ENCODE measurements around the gene SSH2. TPM values are rescaled to one million over a fixed set of nuclear protein-coding genes. Genes with fewer than 3 reads are reported as not detected.
"Not testable (repeated sequence)": the region's sequence is repeated elsewhere in the genome, so short reads cannot be mapped to it uniquely, and the experiment has no call there.

Gene SSH2
- 10 to 100 TPM in 2 of 3 donors, 1 to 10 TPM in 1; 7.8 to 16.1 (median 15.1) TPM for polyA plus RNA-seq

GRCh38 chr17:29929533-29930408 is at the start of gene SSH2:
Gene SSH2, minus strand, starts transcription at chr17:29930228. Its CDS starts 228 bp downstream, at chr17:29930000.
- 0 to 1% (median 1%) methylated on average over 43 to 70 of the region's 71 CpGs for WGBS, 3 donors
- H3K27ac ChIP-seq (ENCODE audit: low read depth, low read length): no peak within 1 kb of the TSS

- 59 to 77% (median 67%) methylated on average over 1 of the region's 1 CpG for WGBS, 3 donors
- H3K27ac ChIP-seq (ENCODE audit: low read depth, low read length): no peak overlapping the region
These were observed 47.8 kb upstream of the SSH2 start for GRCh38 chr17:29977836-29978235.

GRCh38 chr17:29973005-29973404 is 43.0 kb upstream of the SSH2 start:
- WGBS, 3 donors: 92 to 98% (median 93%) methylated on average over 3 of the region's 3 CpGs
- no peak overlapping the region for H3K27ac ChIP-seq (ENCODE audit: low read depth, low read length)

GRCh38 chr17:29972277-29972676 is 42.2 kb upstream of the SSH2 start:
- H3K27ac ChIP-seq (ENCODE audit: low read depth, low read length): no peak overlapping the region
- WGBS, 3 donors: 96 to 98% (median 96%) methylated on average over 18 of the region's 18 CpGs

- whole genome bisulfite sequencing, 3 donors: 80 to 85% (median 83%) methylated on average over 5 of the region's 5 CpGs
These were observed 38.2 kb upstream of the SSH2 start for GRCh38 chr17:29968271-29968670.

GRCh38 chr17:29962656-29963055 is 32.6 kb upstream of the SSH2 start:
- H3K27ac ChIP-seq (ENCODE audit: low read depth, low read length): no peak overlapping the region
- 94 to 97% (median 95%) methylated on average over 2 of the region's 2 CpGs for WGBS, 3 donors

More at GRCh38 chr17:29968271-29968670, 38.2 kb upstream of the SSH2 start:
- no peak overlapping the region for H3K27ac ChIP-seq (ENCODE audit: low read depth, low read length)

- 77 to 84% (median 81%) methylated on average over 4 of the region's 4 CpGs for WGBS, 3 donors
These were observed 29.8 kb upstream of the SSH2 start for GRCh38 chr17:29959658-29960337.

GRCh38 chr17:29958947-29959657 is 29.1 kb upstream of the SSH2 start:
- 67 to 88% (median 84%) methylated on average over 4 of the region's 4 CpGs for WGBS, 3 donors

More at GRCh38 chr17:29959658-29960337, 29.8 kb upstream of the SSH2 start:
- no peak overlapping the region for H3K27ac ChIP-seq (ENCODE audit: low read depth, low read length)

GRCh38 chr17:29957488-29957887 is 27.5 kb upstream of the SSH2 start:
- H3K27ac ChIP-seq (ENCODE audit: low read depth, low read length): not testable (repeated sequence)
- 94 to 98% (median 94%) methylated on average over 1 of the region's 1 CpG for WGBS, 3 donors

More at GRCh38 chr17:29958947-29959657, 29.1 kb upstream of the SSH2 start:
- H3K27ac ChIP-seq (ENCODE audit: low read depth, low read length): no peak overlapping the region

- H3K27ac ChIP-seq (ENCODE audit: low read depth, low read length): no peak overlapping the region
These were observed 26.2 kb upstream of the SSH2 start for GRCh38 chr17:29956225-29956624.

GRCh38 chr17:29954405-29954804 is 24.4 kb upstream of the SSH2 start:
- no peak overlapping the region for H3K27ac ChIP-seq (ENCODE audit: low read depth, low read length)
- 89 to 92% (median 89%) methylated on average over 4 of the region's 4 CpGs for WGBS, 3 donors

- no peak overlapping the region for H3K27ac ChIP-seq (ENCODE audit: low read depth, low read length)
These were observed 19.7 kb upstream of the SSH2 start for GRCh38 chr17:29949696-29950095.

- H3K27ac ChIP-seq (ENCODE audit: low read depth, low read length): no peak overlapping the region
- 45 to 73% (median 55%) methylated on average over 3 of the region's 3 CpGs for WGBS, 3 donors
These were observed 18.6 kb upstream of the SSH2 start for GRCh38 chr17:29948448-29949215.

GRCh38 chr17:29945281-29945680 is 15.3 kb upstream of the SSH2 start:
- WGBS, 3 donors: 80 to 94% (median 91%) methylated on average over 2 of the region's 2 CpGs
- no peak overlapping the region for H3K27ac ChIP-seq (ENCODE audit: low read depth, low read length)

GRCh38 chr17:29941334-29941733 is 11.3 kb upstream of the SSH2 start, which contains the start of gene EFCAB5:
Gene EFCAB5, plus strand, starts transcription at chr17:29941634. Its CDS starts 163 bp downstream, at chr17:29941797.
- WGBS, 3 donors: 47 to 79% (median 77%) methylated on average over 1 of the region's 1 CpG

GRCh38 chr17:29936724-29937123 is 6.7 kb upstream of the SSH2 start:
- WGBS, 3 donors: 70 to 80% (median 74%) methylated on average over 2 of the region's 2 CpGs
- no peak overlapping the region for H3K27ac ChIP-seq (ENCODE audit: low read depth, low read length)

More at GRCh38 chr17:29941334-29941733, 11.3 kb upstream of the SSH2 start, which contains the start of gene EFCAB5:
- no peak within 1 kb of the TSS for H3K27ac ChIP-seq (ENCODE audit: low read depth, low read length)

GRCh38 chr17:29935909-29936308 is 5.9 kb upstream of the SSH2 start:
- not testable (repeated sequence) for H3K27ac ChIP-seq (ENCODE audit: low read depth, low read length)
- WGBS, 3 donors: 77 to 91% (median 89%) methylated on average over 3 of the region's 3 CpGs

GRCh38 chr17:29933379-29933778 is 3.4 kb upstream of the SSH2 start:
- WGBS, 3 donors: 37 to 44% (median 43%) methylated on average over 2 of the region's 2 CpGs

More at GRCh38 chr17:29933379-29933778, 3.4 kb upstream of the SSH2 start:
- H3K27ac ChIP-seq (ENCODE audit: low read depth, low read length): no peak overlapping the region
